ENCODE data around the gene PGAM5. TPM values are rescaled to one million over a fixed set of nuclear protein-coding genes. Genes with fewer than 3 reads are reported as not detected.

The PGAM5 gene
- total RNA-seq, 1 experiment from 2014 or later, result 78.1 TPM

- Histone ChIP-seq H3K36me3 (ENCODE audit: control insufficient read depth, insufficient read depth, low read length) (no peaks in the 10 kb centered on the region), H3K9me3 (no peaks in the 10 kb centered on the region), H3K27me3 (replicated peaks; ENCODE audit: control insufficient read depth, insufficient read depth, low read length) (no peaks in the 10 kb centered on the region), H3K4me3 (ENCODE audit: low read depth, low read length) (no peak overlapping the region), H3K4me1 (no peaks in the 10 kb centered on the region)
- intact Hi-C loops (cut with micrococcal nuclease; ENCODE audit: unreplicated experiment), result no loop called here
- POLR2A ChIA-PET, result no interaction called here
- Mint-ChIP-seq H3K4me3 (ENCODE audit: unreplicated experiment) (no peak overlapping the region), H3K4me1 (ENCODE audit: low read depth, unreplicated experiment) (peaks cover 6% of the 10 kb centered on the region), H3K36me3 (ENCODE audit: insufficient read depth, unreplicated experiment) (peaks cover 67% of the 10 kb centered on the region), H3K27me3 (ENCODE audit: insufficient read depth, unreplicated experiment) (no peaks in the 10 kb centered on the region), H3K27ac (ENCODE audit: unreplicated experiment) (no peak overlapping the region), H3K9me3 (ENCODE audit: unreplicated experiment) (no peaks in the 10 kb centered on the region)
- CTCF ChIA-PET, result no interaction called here
- TF ChIP-seq, protein P1, sequence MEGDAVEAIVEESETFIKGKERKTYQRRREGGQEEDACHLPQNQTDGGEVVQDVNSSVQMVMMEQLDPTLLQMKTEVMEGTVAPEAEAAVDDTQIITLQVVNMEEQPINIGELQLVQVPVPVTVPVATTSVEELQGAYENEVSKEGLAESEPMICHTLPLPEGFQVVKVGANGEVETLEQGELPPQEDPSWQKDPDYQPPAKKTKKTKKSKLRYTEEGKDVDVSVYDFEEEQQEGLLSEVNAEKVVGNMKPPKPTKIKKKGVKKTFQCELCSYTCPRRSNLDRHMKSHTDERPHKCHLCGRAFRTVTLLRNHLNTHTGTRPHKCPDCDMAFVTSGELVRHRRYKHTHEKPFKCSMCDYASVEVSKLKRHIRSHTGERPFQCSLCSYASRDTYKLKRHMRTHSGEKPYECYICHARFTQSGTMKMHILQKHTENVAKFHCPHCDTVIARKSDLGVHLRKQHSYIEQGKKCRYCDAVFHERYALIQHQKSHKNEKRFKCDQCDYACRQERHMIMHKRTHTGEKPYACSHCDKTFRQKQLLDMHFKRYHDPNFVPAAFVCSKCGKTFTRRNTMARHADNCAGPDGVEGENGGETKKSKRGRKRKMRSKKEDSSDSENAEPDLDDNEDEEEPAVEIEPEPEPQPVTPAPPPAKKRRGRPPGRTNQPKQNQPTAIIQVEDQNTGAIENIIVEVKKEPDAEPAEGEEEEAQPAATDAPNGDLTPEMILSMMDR (IDR thresholded peaks at IDR 0.05; ENCODE audit: insufficient read depth in 1 of 2, low read depth in 1 of 2, low read length in 1 of 2, severe bottlenecking in 1 of 2, unreplicated experiment in 1 of 2), result no peak
- BruUV-seq (replicated peaks), result no TSS peak
- no peak for DNase-seq
Measured at GRCh38 chr12:132702640-132703039, 8.0 kb upstream of the PGAM5 start.

- TF ChIP-seq, protein P1 (IDR thresholded peaks at IDR 0.05; ENCODE audit: insufficient read depth in 1 of 2, low read depth in 1 of 2, low read length in 1 of 2, severe bottlenecking in 1 of 2, unreplicated experiment in 1 of 2), result no peak
- Histone ChIP-seq H3K4me1 (no peaks in the 10 kb centered on the region), H3K4me3 (ENCODE audit: low read depth, low read length) (no peak overlapping the region), H3K9me3 (no peaks in the 10 kb centered on the region), H3K36me3 (ENCODE audit: control insufficient read depth, insufficient read depth, low read length) (no peaks in the 10 kb centered on the region; the same call in 1 of the 2 replicates), H3K27me3 (replicated peaks; ENCODE audit: control insufficient read depth, insufficient read depth, low read length) (no peaks in the 10 kb centered on the region)
- ChIA-PET POLR2A (no interaction called here), CTCF (interaction anchor here (0.8 kb wide), 1 partner anchor 18 kb away, joined by 4 read pairs; no protein-coding TSS in a partner anchor)
- no peak overlapping the region for H3K4me3 Mint-ChIP-seq (ENCODE audit: unreplicated experiment)
- intact Hi-C loops (cut with micrococcal nuclease; ENCODE audit: unreplicated experiment), result no loop called here
- H3K36me3 Mint-ChIP-seq (ENCODE audit: insufficient read depth, unreplicated experiment), result peaks cover 63% of the 10 kb centered on the region
- H3K9me3 Mint-ChIP-seq (ENCODE audit: unreplicated experiment), result no peaks in the 10 kb centered on the region
- no peak for DNase-seq
- no peaks in the 10 kb centered on the region for H3K27me3 Mint-ChIP-seq (ENCODE audit: insufficient read depth, unreplicated experiment)
- no TSS peak for BruUV-seq (replicated peaks)
- peaks cover 6% of the 10 kb centered on the region for H3K4me1 Mint-ChIP-seq (ENCODE audit: low read depth, unreplicated experiment)
- H3K27ac Mint-ChIP-seq (ENCODE audit: unreplicated experiment), result peak overlapping the region; percentile 7
Measured at GRCh38 chr12:132703641-132704040, 7.0 kb upstream of the PGAM5 start.

DNA sequence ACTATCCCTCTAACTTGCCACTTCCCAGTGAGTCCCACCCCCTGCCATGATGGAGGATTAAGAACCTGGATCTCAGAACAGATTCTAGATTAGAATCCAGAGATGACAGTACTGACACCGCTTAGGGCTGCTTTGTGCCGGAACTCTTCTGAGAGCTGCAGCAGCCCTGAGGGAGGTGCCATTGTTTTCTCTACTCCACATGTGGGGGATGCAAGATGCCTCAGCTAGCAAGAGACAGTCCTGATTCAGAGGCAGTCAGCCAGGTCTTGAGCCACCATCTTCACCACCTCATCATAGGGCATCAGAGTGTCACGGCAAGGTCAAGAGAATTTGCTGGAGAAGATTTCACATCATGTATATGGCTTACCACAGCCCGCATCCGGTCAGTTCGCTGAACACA is 3.4 kb upstream of the PGAM5 start:
- Mint-ChIP-seq H3K36me3 (ENCODE audit: insufficient read depth, unreplicated experiment) (peaks cover 46% of the 10 kb centered on the region), H3K4me3 (ENCODE audit: unreplicated experiment) (no peak overlapping the region), H3K9me3 (ENCODE audit: unreplicated experiment) (no peaks in the 10 kb centered on the region), H3K4me1 (ENCODE audit: low read depth, unreplicated experiment) (peaks cover 6% of the 10 kb centered on the region), H3K27ac (ENCODE audit: unreplicated experiment) (no peak overlapping the region), H3K27me3 (ENCODE audit: insufficient read depth, unreplicated experiment) (no peaks in the 10 kb centered on the region)
- ChIA-PET POLR2A (no interaction called here), CTCF (no interaction called here)
- no peak for DNase-seq
- Histone ChIP-seq H3K4me1 (no peaks in the 10 kb centered on the region), H3K27me3 (replicated peaks; ENCODE audit: control insufficient read depth, insufficient read depth, low read length) (no peaks in the 10 kb centered on the region), H3K9me3 (no peaks in the 10 kb centered on the region), H3K36me3 (ENCODE audit: control insufficient read depth, insufficient read depth, low read length) (no peaks in the 10 kb centered on the region; the same call in 1 of the 2 replicates), H3K4me3 (ENCODE audit: low read depth, low read length) (no peak overlapping the region)
- TF ChIP-seq, protein P1 (IDR thresholded peaks at IDR 0.05; ENCODE audit: insufficient read depth in 1 of 2, low read depth in 1 of 2, low read length in 1 of 2, severe bottlenecking in 1 of 2, unreplicated experiment in 1 of 2), result no peak
- BruUV-seq (replicated peaks), result no TSS peak
- intact Hi-C loops (cut with micrococcal nuclease; ENCODE audit: unreplicated experiment), result no loop called here
